ENCODE data around the gene MORN1.

MORN1 gene

GRCh38 chr1:2289607-2290006 is 101.7 kb downstream of the MORN1 start:
- no peak for DNase-seq (ENCODE audit: low spot score)

- DNase-seq (ENCODE audit: low spot score): no peak
These were observed 102.4 kb downstream of the MORN1 start for GRCh38 chr1:2288816-2289536.

GRCh38 chr1:2288311-2288710 is 103.0 kb downstream of the MORN1 start:
- no peak for DNase-seq (ENCODE audit: low spot score)

GRCh38 chr1:2287649-2288048 is 103.7 kb downstream of the MORN1 start:
- no peak for DNase-seq (ENCODE audit: low spot score)

- DNase-seq (ENCODE audit: low spot score): no peak
These were observed 104.4 kb downstream of the MORN1 start for GRCh38 chr1:2286923-2287322.

GRCh38 chr1:2284932-2285331 is 106.4 kb downstream of the MORN1 start:
- no peak for DNase-seq (ENCODE audit: low spot score)

GRCh38 chr1:2283991-2284895 is 107.1 kb downstream of the MORN1 start:
- DNase-seq (ENCODE audit: low spot score): no peak

- no peak for DNase-seq (ENCODE audit: low spot score)
These were observed 107.9 kb downstream of the MORN1 start for GRCh38 chr1:2283371-2283990.

GRCh38 chr1:2282556-2283270 is 108.6 kb downstream of the MORN1 start:
- DNase-seq (ENCODE audit: low spot score): no peak

- DNase-seq (ENCODE audit: low spot score): peak; percentile 45
These were observed 111.5 kb downstream of the MORN1 start for GRCh38 chr1:2279817-2280216.

GRCh38 chr1:2279210-2279639 is 112.1 kb downstream of the MORN1 start:
- peak; percentile 17 for DNase-seq (ENCODE audit: low spot score)

GRCh38 chr1:2278591-2279209 is 112.7 kb downstream of the MORN1 start:
- no peak for DNase-seq (ENCODE audit: low spot score)

- DNase-seq (ENCODE audit: low spot score): no peak
These were observed 113.4 kb downstream of the MORN1 start for GRCh38 chr1:2277741-2278488.

GRCh38 chr1:2276803-2277580 is 114.4 kb downstream of the MORN1 start:
- DNase-seq (ENCODE audit: low spot score): no peak

- DNase-seq (ENCODE audit: low spot score): no peak
These were observed 115.4 kb downstream of the MORN1 start for GRCh38 chr1:2275796-2276536.

- DNase-seq (ENCODE audit: low spot score): no peak
These were observed 116.4 kb downstream of the MORN1 start for GRCh38 chr1:2274929-2275475.

- DNase-seq (ENCODE audit: low spot score): no peak
These were observed 117.0 kb downstream of the MORN1 start for GRCh38 chr1:2274231-2274928.

GRCh38 chr1:2273401-2274090 is 117.8 kb downstream of the MORN1 start:
- peak; percentile 30 for DNase-seq (ENCODE audit: low spot score)

All from kidney tubule cell (primary cell).